SK-N-SH treated with all-trans-retinoic acid at 6 μM for 48 hours (cell line): ENCODE results near the gene NPIPB6.

ENCODE experiments used
- GLIS3 ChIP-seq: fragments of 250-450 bp; sonication (Bioruptor Pico); IDR thresholded peaks from 2 replicates; pipeline ENCODE4 v1.5.0; 2020; ENCODE audit warnings: mild to moderate bottlenecking, moderate library complexity
- ISL1 ChIP-seq: fragments of 250-450 bp; sonication (Bioruptor Pico); IDR thresholded peaks from 2 replicates; pipeline ENCODE4 v2.1.2; 2022; ENCODE audit warnings: mild to moderate bottlenecking, moderate library complexity

DNA sequence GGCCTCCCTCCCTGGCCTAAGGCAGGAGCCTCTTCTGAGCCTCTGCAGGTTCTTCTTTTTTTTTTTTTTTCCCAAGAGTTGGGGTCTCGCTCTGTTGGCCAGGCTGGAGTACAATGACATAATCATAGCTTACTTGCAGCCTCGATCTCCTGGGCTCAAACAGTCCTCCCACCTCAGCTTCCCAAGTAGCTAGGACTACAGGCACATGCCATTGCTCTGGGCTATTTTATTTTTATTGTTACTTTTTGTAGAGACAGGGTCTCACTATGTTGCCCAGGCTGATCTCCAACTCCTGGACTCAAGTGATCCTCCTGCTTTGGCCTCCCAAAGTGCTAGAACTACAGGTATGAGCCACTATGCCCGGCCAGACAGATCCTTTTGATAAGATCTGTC lies 38.4 kb downstream of the NPIPB6 start:
- no peak for TF ChIP-seq GLIS3 (CRISPR knock-in tag)
- TF ChIP-seq ISL1: no peak
